NCI-H187 treated with DMSO at 0.1 percent for 48 hours (cell line): ENCODE data around the gene EMCN.
"Not testable (repeated sequence)": the region's sequence is repeated elsewhere in the genome, so short reads cannot be mapped to it uniquely, and the experiment has no call there.

Experiments
- DNase-seq: peaks from one replicate; lab custom pipeline; 2025; lab: John Stamatoyannopoulos, UW

Gene EMCN

GRCh38 chr4:100492129-100492528 lies 25.7 kb downstream of the EMCN start:
- no peak for DNase-seq

- no peak for DNase-seq
Measured at GRCh38 chr4:100489305-100489704, 28.5 kb downstream of the EMCN start.

GRCh38 chr4:100486496-100486895 lies 31.3 kb downstream of the EMCN start:
- no peak for DNase-seq

- no peak for DNase-seq
Measured at GRCh38 chr4:100483796-100484195, 34.0 kb downstream of the EMCN start.

GRCh38 chr4:100479971-100480370 lies 37.9 kb downstream of the EMCN start:
- DNase-seq = no peak

DNA sequence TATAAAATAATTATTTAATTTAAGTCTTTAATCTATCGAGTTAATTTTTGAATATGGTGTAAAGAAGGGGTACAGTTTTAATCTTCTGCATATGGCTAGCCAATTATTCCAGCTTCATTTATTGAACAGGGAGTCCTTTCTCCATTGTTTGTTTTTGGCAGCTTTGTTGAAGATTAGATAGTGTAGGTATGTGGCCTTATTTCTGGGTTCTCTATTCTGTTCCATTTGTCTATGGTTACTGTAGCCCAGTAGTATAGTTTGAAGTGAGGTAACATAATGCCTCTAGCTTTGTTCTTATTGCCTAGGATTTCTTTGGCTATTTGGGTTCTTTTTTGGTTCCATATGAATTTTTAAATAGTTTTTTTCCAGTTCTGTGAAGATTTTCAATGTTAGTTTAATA lies 48.3 kb downstream of the EMCN start:
- no peak for DNase-seq

DNA sequence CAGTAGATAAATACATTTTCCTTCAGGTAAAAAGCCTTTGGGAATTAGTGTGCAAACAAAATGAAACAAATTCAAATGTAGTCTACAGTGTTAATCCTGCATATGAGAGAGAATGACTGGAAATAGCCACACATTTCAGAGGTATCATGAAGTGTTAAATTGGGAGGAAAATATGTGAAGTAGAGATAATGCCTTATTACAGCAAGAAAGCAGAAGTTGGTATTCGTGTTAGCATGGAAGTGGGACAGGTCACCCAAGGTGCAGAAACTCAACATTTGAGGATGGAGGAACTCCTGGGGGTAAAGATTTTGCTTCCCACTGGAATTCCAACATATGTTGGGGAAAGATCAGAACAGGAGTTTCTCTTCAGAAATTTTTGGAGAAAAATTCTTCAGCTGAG lies 51.3 kb downstream of the EMCN start:
- no peak for DNase-seq

DNA sequence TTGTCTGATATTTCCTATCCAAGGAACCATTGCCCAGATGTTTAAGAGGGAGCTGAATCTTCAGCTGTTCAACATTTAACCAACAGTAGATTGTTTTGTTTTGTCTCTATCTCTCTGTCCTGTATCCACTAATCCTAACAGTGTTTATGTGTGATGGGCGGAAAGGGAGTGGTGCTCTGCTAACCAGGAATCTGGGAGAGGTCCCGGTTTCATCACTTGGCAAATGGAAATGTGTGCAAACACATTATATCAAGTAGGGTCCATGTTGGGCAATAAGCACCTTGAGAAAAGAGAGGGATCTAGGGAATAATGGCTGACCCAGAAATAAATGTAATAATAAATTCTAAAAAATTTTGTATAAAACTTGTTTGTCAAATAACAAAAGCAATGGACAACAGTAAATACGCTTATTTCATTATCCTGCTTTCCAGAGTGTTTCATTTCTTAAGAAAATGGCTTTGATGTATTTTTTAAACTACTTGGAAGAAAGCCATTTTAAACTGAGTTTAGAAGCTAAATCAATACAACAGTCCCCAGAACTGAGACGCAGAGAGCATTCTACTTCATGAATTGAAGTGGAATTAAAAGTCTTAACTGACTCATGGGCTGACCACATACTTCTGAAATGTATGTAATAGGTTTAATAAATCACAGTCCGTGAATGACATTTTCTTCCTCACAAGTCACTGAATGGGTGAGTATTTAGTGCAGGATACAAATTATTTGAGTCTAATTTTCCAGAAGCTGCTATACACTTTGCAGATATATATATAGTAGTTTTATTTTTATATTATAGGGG lies 55.8 kb downstream of the EMCN start:
- DNase-seq = no peak

DNA sequence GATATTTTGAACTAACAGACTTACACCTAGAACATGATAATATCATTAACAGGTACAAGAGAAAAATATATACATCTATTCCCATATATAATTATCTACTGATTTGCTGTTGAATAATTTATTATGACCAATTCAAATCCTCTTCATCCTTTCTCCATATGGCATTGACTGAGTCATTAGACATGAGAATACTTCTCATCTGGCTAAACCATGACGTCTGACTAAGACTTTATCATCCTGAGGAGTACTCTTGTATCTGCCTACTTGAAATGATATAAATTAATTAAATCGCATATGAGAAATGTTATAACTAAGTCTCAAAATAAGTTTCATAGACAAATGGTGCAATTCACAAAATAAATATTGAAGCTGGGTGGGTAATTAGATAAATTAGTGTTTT lies 67.4 kb downstream of the EMCN start:
- no peak for DNase-seq

- no peak for DNase-seq
Measured at GRCh38 chr4:100431416-100431815, 86.4 kb downstream of the EMCN start.

GRCh38 chr4:100430451-100430850 lies 87.4 kb downstream of the EMCN start:
- DNase-seq = no peak

DNA sequence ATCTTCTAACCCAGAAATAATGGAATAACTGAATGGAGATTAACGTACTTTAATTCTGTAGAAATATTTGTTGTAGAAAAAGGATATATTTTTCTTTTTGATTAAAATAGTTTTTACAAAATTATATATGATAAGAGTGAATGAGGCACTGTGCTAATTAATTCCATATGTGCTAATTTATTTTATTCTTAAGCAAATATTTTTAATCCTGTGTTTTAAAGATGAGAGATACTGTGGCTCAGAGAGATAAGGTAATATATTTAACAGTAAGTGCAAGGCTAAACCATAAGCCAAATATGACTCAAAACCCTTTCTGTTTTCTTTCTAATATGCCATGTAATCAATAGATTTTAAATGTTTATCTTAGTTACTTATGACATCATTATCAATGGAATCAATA lies 88.2 kb downstream of the EMCN start:
- DNase-seq = no peak

- no peak for DNase-seq
Measured at GRCh38 chr4:100428051-100428450, 89.8 kb downstream of the EMCN start.

- DNase-seq = no peak
Measured at GRCh38 chr4:100424376-100424775, 93.4 kb downstream of the EMCN start.

GRCh38 chr4:100422894-100423293 lies 94.9 kb downstream of the EMCN start:
- DNase-seq = no peak

DNA sequence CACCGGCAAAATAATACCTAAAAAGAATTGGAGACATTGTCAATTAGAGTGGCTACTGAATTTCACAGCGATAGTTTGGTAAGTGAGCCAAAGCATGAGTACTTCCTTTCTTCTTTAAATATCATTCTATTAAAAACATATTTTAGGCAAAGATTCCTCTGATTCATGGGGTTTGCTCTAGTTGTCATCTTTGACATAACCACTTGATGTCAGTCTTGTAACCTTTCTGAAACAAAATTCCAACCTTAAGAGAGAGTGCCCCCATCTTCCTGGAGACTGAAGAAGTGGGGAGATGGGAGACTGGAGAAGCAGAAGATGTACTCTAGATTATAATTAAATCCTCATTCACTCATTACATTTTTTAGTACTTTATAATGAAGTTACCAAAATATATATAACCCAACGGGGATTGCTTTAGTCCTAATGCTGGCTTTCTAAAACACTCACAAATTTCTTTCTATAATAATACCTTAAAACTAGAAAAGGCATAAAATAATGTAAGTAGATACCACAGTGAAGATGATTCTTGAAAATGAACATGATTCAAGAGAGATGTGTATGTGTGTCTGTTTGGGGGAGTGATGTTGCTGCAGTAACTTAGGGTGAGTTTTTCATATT lies 96.4 kb downstream of the EMCN start:
- DNase-seq = no peak

GRCh38 chr4:100420571-100420970 lies 97.3 kb downstream of the EMCN start:
- DNase-seq = no peak

- no peak for DNase-seq
Measured at GRCh38 chr4:100417565-100417964, 100.3 kb downstream of the EMCN start.

- no peak for DNase-seq
Measured at GRCh38 chr4:100414016-100414790, 103.6 kb downstream of the EMCN start.

GRCh38 chr4:100391863-100392262 lies 126.0 kb downstream of the EMCN start:
- no peak for DNase-seq

DNA sequence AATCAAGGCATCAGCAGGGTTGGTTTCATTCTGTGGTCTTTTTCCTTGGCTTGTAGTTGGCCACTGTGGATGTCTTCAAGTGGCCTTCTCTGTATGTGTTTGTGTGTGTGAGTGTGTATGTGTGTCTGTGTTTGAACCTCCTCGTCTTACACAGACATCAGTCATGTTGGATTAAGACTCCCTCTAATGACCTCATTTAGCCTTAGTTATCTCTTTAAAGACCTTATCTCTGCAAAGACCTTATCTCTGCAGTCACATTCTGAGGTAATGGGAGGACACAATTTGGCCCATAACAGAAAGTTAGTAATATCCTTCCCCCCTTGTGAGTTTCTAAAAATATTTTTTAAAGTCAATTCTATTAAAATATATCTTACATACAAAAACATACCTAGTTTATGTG lies 126.7 kb downstream of the EMCN start:
- DNase-seq = no peak

DNA sequence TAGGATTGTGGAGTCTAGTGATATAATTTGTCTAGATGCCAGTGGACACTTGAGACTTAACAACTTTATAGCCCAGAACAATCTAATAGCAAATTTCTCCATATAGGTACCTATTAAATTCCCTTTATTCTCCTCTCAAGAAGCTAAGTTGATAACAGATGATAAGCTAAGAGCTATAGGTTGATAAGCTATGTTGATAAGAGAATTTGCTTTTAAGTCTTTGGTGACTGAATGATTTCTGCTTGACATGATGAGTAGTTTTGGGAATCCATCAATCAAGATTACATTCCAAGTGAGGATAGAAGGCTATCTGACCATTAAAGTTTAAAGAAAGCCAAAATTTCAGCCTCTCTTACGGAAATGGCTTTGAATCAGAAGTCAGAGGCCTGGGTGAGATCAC lies 131.6 kb downstream of the EMCN start:
- no peak for DNase-seq

DNA sequence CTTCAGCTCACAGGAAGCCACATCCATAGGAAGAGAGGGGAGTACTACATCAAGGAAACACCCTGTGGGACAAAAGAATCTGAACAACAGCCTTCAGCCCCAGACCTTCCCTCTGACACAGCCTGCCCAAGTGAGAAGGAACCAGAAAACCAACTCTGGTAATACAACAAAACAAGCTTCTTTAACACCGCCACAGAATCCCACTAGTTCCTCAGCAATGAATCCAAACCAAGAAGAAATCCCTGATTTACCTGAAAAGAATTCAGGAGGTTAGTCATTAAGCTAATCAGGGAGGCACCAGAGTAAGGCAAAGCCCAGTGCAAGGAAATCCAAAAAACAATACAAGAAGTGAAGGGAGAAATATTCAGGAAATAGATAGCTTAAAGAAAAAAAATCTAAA lies 137.4 kb downstream of the EMCN start:
- not testable (repeated sequence) for DNase-seq
